Colonic mucosa (tissue), 4 donors: ENCODE results near the gene COL18A1. TPM values are rescaled to one million over a fixed set of nuclear protein-coding genes. Genes with fewer than 3 reads are reported as not detected.

Experiments used
- DNase-seq: peaks from one replicate; pipeline ENCODE4 v3.0.0-alpha.2; 2020
- H3K27ac ChIP-seq: fragments of 200-600 bp; one replicate; pipeline ENCODE4 v1.8.0; 2021
- H3K27me3 ChIP-seq: fragments of 200-600 bp; one replicate; pipeline ENCODE4 v1.8.0; 2021
- H3K36me3 ChIP-seq: fragments of 200-600 bp; one replicate; pipeline ENCODE4 v1.8.0; 2021
- H3K4me1 ChIP-seq: fragments of 200-600 bp; one replicate; pipeline ENCODE4 v1.8.0; 2021; ENCODE audit warnings: mild to moderate bottlenecking
- H3K4me3 ChIP-seq: fragments of 200-600 bp; one replicate; pipeline ENCODE4 v1.8.0; 2021
- H3K9ac ChIP-seq, 2 donors: one replicate each; pipeline ENCODE4 v1.7.0; 2013; ENCODE audit warnings: control low read depth in 2 of 2, low read depth in 2 of 2, low read length in 2 of 2
- H3K9me3 ChIP-seq: fragments of 200-600 bp; one replicate; pipeline ENCODE4 v1.8.0; 2021
- CTCF ChIP-seq: fragments of 200-600 bp; IDR thresholded peaks from one replicate; pipeline ENCODE4 v1.8.0; 2022; ENCODE audit warnings: antibody characterized with exemption, mild to moderate bottlenecking
- intact Hi-C: fragments of 100-400 bp; cut with DNase I; formaldehyde crosslinking; loops from one replicate; pipeline ENCODE4 v1.14.1; 2022
- total RNA-seq, 2 donors: library from RNA; stranded (reverse); fragmentation: NEBNext Ultra II Directional in 1 of 2; extraction: Animal tissue kit (Norgen Biotek cat#: 25700) in 1 of 2; gene quantifications; one replicate each; pipeline ENCODE4 v1.2.1, GENCODE V29; 2021
- donor health status: healthy.
- donor health status: DM: no; HTN: no; CAD: no.
- donor health status: DM: no; HTN: no; CAD: no.

COL18A1 gene
- total RNA-seq, 2 donors from 2014 or later, result 8.4 to 22.3 TPM

DNA sequence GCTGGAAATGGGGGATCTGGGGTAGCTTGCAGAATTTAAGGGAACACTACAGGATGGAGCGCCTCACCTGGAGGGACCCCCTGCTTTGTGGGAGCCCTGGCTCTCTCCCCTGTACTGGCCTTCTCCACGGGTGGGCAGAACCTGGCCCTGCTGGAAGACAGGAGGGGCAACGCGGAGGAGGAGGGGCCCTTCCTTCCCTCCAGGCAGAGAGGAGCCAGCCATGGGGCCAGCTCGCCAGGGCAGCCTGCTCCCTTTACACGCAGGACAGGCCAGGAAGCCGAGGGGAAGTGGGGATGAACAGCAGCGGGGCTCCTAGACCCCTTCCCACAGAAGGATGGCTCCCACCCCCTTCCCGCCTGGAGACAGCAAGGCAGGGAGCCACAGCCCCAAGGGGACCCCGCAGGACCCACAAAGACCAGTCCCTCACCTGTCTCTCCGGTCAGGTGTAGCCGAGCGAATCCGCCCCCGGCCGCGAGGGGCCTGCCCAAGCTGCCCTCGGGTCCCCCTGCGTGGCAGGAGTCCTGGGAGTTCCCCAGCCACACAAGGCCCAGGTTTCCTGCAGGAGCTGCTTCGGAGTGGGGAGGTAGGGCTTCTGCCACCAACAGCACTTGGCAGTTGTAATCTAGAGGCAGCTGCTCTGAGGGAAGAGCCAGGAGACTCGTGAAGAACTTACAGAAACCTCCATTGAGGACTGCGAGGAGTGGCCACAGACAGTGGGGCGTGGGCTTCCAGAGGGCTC is 138.9 kb downstream of the COL18A1 start:
- peak; percentile 18 for DNase-seq
- Histone ChIP-seq H3K4me1 (peaks cover 6% of the 10 kb centered on the region), H3K36me3 (no peaks in the 10 kb centered on the region), H3K9ac (no peak overlapping the region), H3K9me3 (no peaks in the 10 kb centered on the region), H3K27me3 (no peaks in the 10 kb centered on the region), H3K4me3 (no peak overlapping the region), H3K27ac (no peak overlapping the region)
- no peak for TF ChIP-seq CTCF
- intact Hi-C loops, result no loop called here

DNA sequence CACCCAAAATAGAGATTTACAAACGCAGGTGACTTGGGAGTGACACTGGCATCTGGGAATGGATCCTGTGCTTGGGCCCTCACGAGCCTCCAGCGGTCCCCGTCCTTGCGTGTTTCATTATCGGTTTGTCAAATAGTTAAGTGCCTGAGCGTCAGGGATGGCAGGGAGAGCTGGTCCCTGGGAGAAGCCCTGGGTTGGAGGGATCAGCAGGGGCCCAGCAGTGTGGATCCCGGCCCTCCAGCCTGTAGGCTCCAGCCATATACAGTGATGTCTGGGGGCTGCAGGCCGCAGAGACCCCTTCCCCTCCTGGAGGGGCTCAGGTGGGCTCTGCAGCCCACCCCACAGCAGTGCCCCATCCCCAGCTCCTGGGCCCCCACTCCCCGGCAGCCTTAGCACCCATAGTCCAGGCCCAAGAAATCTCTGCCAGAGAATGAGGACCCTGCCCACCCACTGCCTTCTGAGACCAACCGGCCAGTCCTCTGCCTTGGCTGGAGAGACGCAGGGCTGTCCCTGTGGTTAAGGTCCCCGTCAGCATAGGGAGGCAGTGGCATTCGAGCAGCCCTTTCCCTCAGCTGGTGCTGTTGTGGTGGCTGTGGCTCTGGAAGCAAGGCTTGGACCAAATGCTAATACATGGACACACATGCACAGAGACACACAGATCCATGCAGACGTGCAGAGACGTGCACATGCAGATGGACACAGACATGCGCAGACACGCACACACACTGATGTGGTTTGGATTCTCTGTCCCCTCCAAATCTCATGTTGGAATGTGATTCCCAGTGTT is 139.7 kb downstream of the COL18A1 start:
- no peak for DNase-seq
- H3K27ac ChIP-seq, result no peak overlapping the region
- peaks cover 6% of the 10 kb centered on the region for H3K4me1 ChIP-seq
- H3K27me3 ChIP-seq, result no peaks in the 10 kb centered on the region
- no peak for TF ChIP-seq CTCF
- no peaks in the 10 kb centered on the region for H3K9me3 ChIP-seq
- intact Hi-C loops, result no loop called here
- H3K36me3 ChIP-seq, result no peaks in the 10 kb centered on the region
- H3K4me3 ChIP-seq, result no peak overlapping the region
- H3K9ac ChIP-seq, result no peak overlapping the region

GRCh38 chr21:45545236-45545570 is 140.2 kb downstream of the COL18A1 start:
- intact Hi-C loops, result no loop called here
- H3K27me3 ChIP-seq, result no peaks in the 10 kb centered on the region
- no peaks in the 10 kb centered on the region for H3K9me3 ChIP-seq
- no peak overlapping the region for H3K4me3 ChIP-seq
- H3K9ac ChIP-seq, result no peak overlapping the region
- no peaks in the 10 kb centered on the region for H3K36me3 ChIP-seq
- peaks cover 6% of the 10 kb centered on the region for H3K4me1 ChIP-seq
- no peak for TF ChIP-seq CTCF
- H3K27ac ChIP-seq, result no peak overlapping the region
- DNase-seq, result no peak

GRCh38 chr21:45545691-45546531 is 140.9 kb downstream of the COL18A1 start:
- peaks cover 6% of the 10 kb centered on the region for H3K4me1 ChIP-seq
- H3K9me3 ChIP-seq, result no peaks in the 10 kb centered on the region
- H3K9ac ChIP-seq, result no peak overlapping the region
- no peak overlapping the region for H3K27ac ChIP-seq
- intact Hi-C loops, result no loop called here
- H3K4me3 ChIP-seq, result no peak overlapping the region
- TF ChIP-seq CTCF, result no peak
- DNase-seq, result peak; percentile 15
- H3K27me3 ChIP-seq, result no peaks in the 10 kb centered on the region
- no peaks in the 10 kb centered on the region for H3K36me3 ChIP-seq
